ENCODE measurements around the gene TRAFD1.
"Not testable (repeated sequence)": the region's sequence is repeated elsewhere in the genome, so short reads cannot be mapped to it uniquely, and the experiment has no call there.

The TRAFD1 gene

GRCh38 chr12:112151766-112152541, 26.6 kb downstream of the TRAFD1 start:
- TF ChIP-seq CTCF (IDR thresholded peaks at IDR 0.05; ENCODE audit: poor library complexity, severe bottlenecking), result no peak
- H3K27ac ChIP-seq (ENCODE audit: poor library complexity, severe bottlenecking), result no peak overlapping the region
- peaks cover 52% of the 10 kb centered on the region for H3K36me3 ChIP-seq (ENCODE audit: low read depth)
- peaks cover 6% of the 10 kb centered on the region for H3K4me1 ChIP-seq (ENCODE audit: insufficient read depth, poor library complexity, severe bottlenecking)
- no peak for ATAC-seq (ENCODE audit: low read depth)
- H3K4me3 ChIP-seq (ENCODE audit: severe bottlenecking), result no peak overlapping the region
- no peak for DNase-seq (ENCODE audit: low spot score)
- no peaks in the 10 kb centered on the region for H3K27me3 ChIP-seq (ENCODE audit: insufficient read depth, poor library complexity, severe bottlenecking)
- no peaks in the 10 kb centered on the region for H3K9me3 ChIP-seq (ENCODE audit: severe bottlenecking)

DNA sequence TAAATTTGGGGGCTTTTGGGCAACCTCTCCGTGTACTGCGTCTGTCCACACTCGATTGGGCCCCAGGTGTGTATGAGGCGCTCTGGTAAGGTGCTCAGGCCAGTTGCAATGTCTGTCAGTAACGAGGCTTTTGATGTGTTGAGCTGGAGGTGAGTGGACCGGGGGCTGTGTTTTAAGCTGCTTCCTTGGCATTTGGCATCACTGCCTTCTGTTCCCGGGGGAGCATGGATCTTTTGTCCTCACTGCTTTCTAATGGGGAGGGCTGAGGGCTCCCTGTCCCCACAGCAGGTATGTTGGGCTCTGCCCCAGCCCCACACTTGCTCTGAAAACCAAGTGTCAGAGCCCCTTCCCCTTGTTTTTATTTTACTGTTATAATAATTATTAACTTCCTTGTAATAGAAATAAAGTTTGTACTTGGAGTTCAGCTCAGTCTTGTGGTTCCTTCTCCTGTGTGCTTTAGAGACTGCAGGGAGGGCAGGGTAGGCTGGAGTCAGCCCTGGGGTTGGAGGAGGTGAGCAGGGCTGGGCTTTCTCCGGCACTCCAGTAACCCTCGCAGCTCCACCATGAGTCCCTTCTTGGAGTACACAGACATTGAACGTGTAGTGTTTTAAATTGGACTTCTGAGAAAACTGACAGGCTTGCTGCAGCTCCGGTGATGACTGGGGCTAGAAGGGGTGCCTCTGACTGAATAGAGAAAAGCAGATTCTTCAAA, 28.0 kb downstream of the TRAFD1 start:
- no peak for TF ChIP-seq CTCF (IDR thresholded peaks at IDR 0.05; ENCODE audit: poor library complexity, severe bottlenecking)
- ATAC-seq (ENCODE audit: low read depth) (no peak), DNase-seq (ENCODE audit: low spot score) (no peak)
- H3K4me3 ChIP-seq (ENCODE audit: severe bottlenecking), result no peak overlapping the region
- H3K36me3 ChIP-seq (ENCODE audit: low read depth), result peaks cover 39% of the 10 kb centered on the region
- H3K4me1 ChIP-seq (ENCODE audit: insufficient read depth, poor library complexity, severe bottlenecking), result no peaks in the 10 kb centered on the region
- no peaks in the 10 kb centered on the region for H3K9me3 ChIP-seq (ENCODE audit: severe bottlenecking)
- no peaks in the 10 kb centered on the region for H3K27me3 ChIP-seq (ENCODE audit: insufficient read depth, poor library complexity, severe bottlenecking)
- H3K27ac ChIP-seq (ENCODE audit: poor library complexity, severe bottlenecking), result no peak overlapping the region

DNA sequence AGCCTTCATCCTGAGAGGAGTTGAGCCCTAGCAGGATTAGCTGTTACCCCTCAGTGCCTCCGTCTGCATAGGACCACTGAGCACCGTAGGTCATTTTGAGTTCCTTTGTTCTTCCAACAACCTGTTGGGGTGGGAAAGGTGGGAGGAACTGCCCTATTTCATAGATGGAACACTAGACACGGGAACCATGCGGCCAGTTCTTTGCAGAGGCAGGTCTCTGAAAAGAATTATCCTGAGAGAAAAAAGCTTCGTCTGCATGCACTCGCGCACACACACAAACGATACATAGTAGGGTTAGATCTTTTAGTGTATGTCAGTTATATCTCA, 28.5 kb downstream of the TRAFD1 start:
- H3K27me3 ChIP-seq (ENCODE audit: insufficient read depth, poor library complexity, severe bottlenecking), result no peaks in the 10 kb centered on the region
- H3K27ac ChIP-seq (ENCODE audit: poor library complexity, severe bottlenecking), result no peak overlapping the region
- no peaks in the 10 kb centered on the region for H3K9me3 ChIP-seq (ENCODE audit: severe bottlenecking)
- TF ChIP-seq CTCF (IDR thresholded peaks at IDR 0.05; ENCODE audit: poor library complexity, severe bottlenecking), result no peak
- peaks cover 34% of the 10 kb centered on the region for H3K36me3 ChIP-seq (ENCODE audit: low read depth)
- no peak for ATAC-seq (ENCODE audit: low read depth)
- H3K4me1 ChIP-seq (ENCODE audit: insufficient read depth, poor library complexity, severe bottlenecking), result no peaks in the 10 kb centered on the region
- no peak overlapping the region for H3K4me3 ChIP-seq (ENCODE audit: severe bottlenecking)
- DNase-seq (ENCODE audit: low spot score), result no peak

GRCh38 chr12:112158461-112159145, 33.2 kb downstream of the TRAFD1 start:
- not testable (repeated sequence) for H3K4me3 ChIP-seq (ENCODE audit: severe bottlenecking); H3K36me3 ChIP-seq (ENCODE audit: low read depth); H3K27ac ChIP-seq (ENCODE audit: poor library complexity, severe bottlenecking); ATAC-seq (ENCODE audit: low read depth); DNase-seq (ENCODE audit: low spot score); H3K9me3 ChIP-seq (ENCODE audit: severe bottlenecking); H3K27me3 ChIP-seq (ENCODE audit: insufficient read depth, poor library complexity, severe bottlenecking); H3K4me1 ChIP-seq (ENCODE audit: insufficient read depth, poor library complexity, severe bottlenecking)

DNA sequence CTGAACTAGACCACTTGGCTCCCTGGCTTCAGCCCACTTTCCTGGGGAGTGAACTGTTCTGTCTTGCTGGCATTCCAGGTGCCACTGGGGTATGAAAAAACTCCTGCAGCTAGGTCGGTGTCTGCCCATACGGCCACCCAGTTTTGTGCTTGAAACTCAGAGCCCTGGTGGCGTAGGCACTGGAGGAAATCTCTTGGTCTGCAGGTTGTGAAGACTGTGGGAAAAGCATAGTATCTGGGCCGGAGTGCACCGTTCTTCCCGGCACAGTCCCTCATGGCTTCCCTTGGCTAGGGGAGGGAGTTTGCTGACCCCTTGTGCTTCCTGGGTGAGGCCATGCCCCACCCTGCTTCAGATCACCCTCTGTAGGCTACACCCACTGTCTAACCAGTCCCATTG, 33.8 kb downstream of the TRAFD1 start:
- no peak overlapping the region for H3K4me3 ChIP-seq (ENCODE audit: severe bottlenecking)
- H3K4me1 ChIP-seq (ENCODE audit: insufficient read depth, poor library complexity, severe bottlenecking), result no peaks in the 10 kb centered on the region

More for the DNA sequence above, 33.8 kb downstream of the TRAFD1 start:
- H3K27me3 ChIP-seq (ENCODE audit: insufficient read depth, poor library complexity, severe bottlenecking), result no peaks in the 10 kb centered on the region
- no peak for TF ChIP-seq CTCF (IDR thresholded peaks at IDR 0.05; ENCODE audit: poor library complexity, severe bottlenecking)
- DNase-seq (ENCODE audit: low spot score), result no peak
- H3K27ac ChIP-seq (ENCODE audit: poor library complexity, severe bottlenecking), result no peak overlapping the region
- no peaks in the 10 kb centered on the region; the same call in 1 of the 2 replicates for H3K36me3 ChIP-seq (ENCODE audit: low read depth)
- no peaks in the 10 kb centered on the region for H3K9me3 ChIP-seq (ENCODE audit: severe bottlenecking)
- ATAC-seq (ENCODE audit: low read depth), result no peak
